Spinal cord (tissue), 10 donors: ENCODE measurements around the gene FYTTD1. TPM values are rescaled to one million over a fixed set of nuclear protein-coding genes. Genes with fewer than 3 reads are reported as not detected.
A peak's percentile ranks its signal among the peaks of the same experiment; 100 is the strongest.

ENCODE experiments used
- DNase-seq, 6 donors: peaks; one replicate each; pipeline versions ENCODE4 v3.0.0 to v3.0.0-alpha.2; 2013 to 2015; ENCODE audit warnings: low spot score in 6 of 6, low read depth in 4 of 6
- H3K27ac ChIP-seq: one replicate; pipeline ENCODE4 v1.5.1; 2013; ENCODE audit warnings: low read depth, low read length, control low read depth
- H3K27me3 ChIP-seq: one replicate; pipeline ENCODE4 v1.6.1; 2013; ENCODE audit warnings: low read length; ENCODE audit not compliant: control insufficient read depth, insufficient read depth
- H3K36me3 ChIP-seq: one replicate; pipeline ENCODE4 v1.6.1; 2013; ENCODE audit warnings: low read length; ENCODE audit not compliant: control insufficient read depth, insufficient read depth
- H3K4me1 ChIP-seq: one replicate; pipeline ENCODE4 v1.6.1; 2013; ENCODE audit warnings: low read length; ENCODE audit not compliant: control insufficient read depth, insufficient read depth
- H3K4me3 ChIP-seq: one replicate; pipeline ENCODE4 v1.5.1; 2013; ENCODE audit warnings: low read depth, low read length, control low read depth
- H3K9me3 ChIP-seq: one replicate; pipeline ENCODE4 v1.6.1; 2013; ENCODE audit warnings: low read length; ENCODE audit not compliant: control insufficient read depth, insufficient read depth
- WGBS: methylation state at CpG from one replicate; pipeline ENCODE4 v1.1.5; 2013; ENCODE audit warnings: missing lambda C conversion rate; ENCODE audit not compliant: insufficient coverage; 5-methylcytosine and 5-hydroxymethylcytosine counted together
- polyA plus RNA-seq, 2 donors: library from polyadenylated mRNA; unstranded; fragments of 120-200 nt; gene quantifications; one replicate each; pipeline ENCODE4 v1.2.1, GENCODE V29; 2013; ENCODE audit not compliant: insufficient read length in 2 of 2
- total RNA-seq, 2 donors: library from RNA; depleted of rRNA in 1 of 2; stranded (reverse); fragments of 120-200 nt in 1 of 2; fragments of >200 nt in 1 of 2; gene quantifications; one replicate each; pipeline versions ENCODE4 v1.2.3 to v1.2.4, GENCODE V29; 2013 to 2014
- donor health status: healthy.

FYTTD1 gene
- total and polyA plus RNA-seq, 4 donors = 60.0 to 95.3 (median 71.8) TPM

DNA sequence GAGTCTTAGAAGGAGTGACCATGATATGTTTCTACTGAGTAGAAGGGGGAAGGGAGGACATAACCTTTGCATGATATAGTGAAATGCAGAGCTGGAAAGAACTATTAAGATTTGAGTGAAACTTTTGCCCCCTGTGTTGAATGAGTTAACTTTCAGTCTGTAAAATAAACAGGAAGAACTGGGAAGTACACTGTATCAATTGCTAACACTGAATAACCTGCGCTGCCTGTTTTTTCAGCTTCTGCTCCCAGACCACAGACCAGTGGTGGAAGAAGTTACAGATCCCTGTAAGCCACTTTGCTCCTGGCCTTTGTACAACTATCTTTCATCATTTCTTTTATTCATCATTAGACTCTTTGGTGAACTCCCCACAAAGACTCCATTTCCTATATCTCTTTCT lies 37.7 kb downstream of the FYTTD1 start:
- H3K4me3 ChIP-seq = no peak overlapping the region
- H3K27ac ChIP-seq = no peak overlapping the region
- no peak for DNase-seq
- no peaks in the 10 kb centered on the region for H3K27me3 ChIP-seq
- H3K9me3 ChIP-seq = no peaks in the 10 kb centered on the region
- no CpG with 5 or more reads among the region's 1 CpG for WGBS
- H3K4me1 ChIP-seq = peaks cover 5% of the 10 kb centered on the region
- H3K36me3 ChIP-seq = peaks cover 3% of the 10 kb centered on the region

DNA sequence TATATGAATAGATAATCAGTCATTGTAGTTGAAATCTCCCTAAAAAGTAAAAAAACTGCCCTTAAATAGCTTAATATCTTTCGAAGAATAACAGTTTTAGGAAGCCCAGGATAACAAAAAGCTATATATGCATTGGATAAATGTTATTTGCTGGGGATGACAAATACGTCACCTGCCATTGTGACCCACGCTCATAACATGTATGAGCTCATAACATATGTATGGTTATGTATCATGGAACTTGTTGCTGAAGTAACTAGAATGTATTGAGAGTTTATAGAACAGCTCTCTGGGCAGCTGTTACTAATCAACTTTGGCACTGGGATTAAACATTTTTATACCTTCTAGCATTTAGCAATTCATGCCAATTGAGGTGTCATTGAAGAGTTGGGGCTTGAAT lies 39.6 kb downstream of the FYTTD1 start:
- no peak for DNase-seq
- Histone ChIP-seq H3K36me3 (peaks cover 3% of the 10 kb centered on the region), H3K4me3 (no peak overlapping the region), H3K4me1 (peaks cover 11% of the 10 kb centered on the region), H3K9me3 (no peaks in the 10 kb centered on the region), H3K27me3 (no peaks in the 10 kb centered on the region), H3K27ac (no peak overlapping the region)
- WGBS = 100% methylated on average over 1 of the region's 3 CpGs

DNA sequence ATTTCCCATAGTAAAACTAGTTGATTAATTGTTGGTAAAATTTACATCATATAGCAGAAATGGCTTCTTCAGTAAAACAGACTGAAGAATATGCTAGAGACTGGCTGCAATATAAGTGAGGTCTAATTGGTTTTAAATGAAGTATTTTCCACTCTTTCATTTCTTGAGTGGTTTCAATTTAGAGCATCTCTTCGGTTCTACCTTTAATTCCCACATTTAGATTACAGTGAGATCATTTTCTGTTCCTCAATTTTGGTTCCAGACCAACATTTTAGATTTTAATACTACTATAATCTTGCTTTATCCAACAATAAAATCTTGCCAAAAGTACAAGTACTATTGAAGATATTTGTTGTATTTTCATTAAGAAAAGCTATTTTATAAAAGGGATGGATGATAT lies 40.4 kb downstream of the FYTTD1 start:
- no CpG with 5 or more reads among the region's 1 CpG for WGBS

DNA sequence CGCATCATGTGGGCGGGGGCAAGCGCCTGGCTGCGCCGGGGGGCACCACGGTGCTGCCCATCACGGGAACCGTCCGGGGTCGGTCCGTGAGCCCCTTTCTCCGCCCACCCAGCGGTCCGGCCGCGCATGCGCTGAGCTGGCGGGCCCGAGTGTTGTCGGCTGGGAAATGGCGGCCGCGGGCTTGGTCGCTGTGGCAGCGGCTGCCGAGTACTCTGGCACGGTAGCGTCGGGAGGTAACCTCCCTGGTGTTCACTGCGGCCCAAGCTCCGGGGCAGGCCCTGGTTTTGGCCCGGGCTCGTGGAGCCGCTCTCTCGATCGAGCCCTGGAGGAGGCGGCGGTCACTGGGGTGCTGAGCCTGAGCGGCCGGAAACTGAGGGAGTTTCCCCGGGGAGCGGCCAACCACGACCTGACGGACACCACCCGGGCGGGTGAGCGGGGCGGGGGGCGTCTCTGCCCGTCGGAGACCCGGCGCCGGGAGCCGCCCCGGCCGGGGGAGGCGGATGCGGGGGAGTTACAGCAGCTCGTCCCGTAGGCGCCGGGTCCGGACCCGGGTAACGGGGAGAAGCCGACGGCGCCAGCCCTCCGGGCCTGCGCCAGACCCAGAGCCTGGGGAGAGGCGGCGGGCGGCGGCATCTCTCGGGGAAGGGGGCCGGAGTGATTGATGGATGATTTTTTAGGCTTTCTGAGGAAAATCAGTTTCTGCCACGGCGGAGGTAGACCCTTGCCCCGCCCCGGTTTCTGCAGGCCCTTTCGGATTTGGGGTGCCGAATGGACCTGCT lies 41.6 kb downstream of the FYTTD1 start, which contains the start of gene LRCH3:
LRCH3 (plus strand) TSS at position 142 of the 779 bp plus-strand sequence; CDS start at position 167, 25 bp downstream.
- Histone ChIP-seq H3K27me3 (no peaks in the 10 kb centered on the region), H3K27ac (peak within 1 kb of the TSS; percentile 97), H3K9me3 (no peaks in the 10 kb centered on the region), H3K36me3 (peaks cover 3% of the 10 kb centered on the region), H3K4me3 (peak within 1 kb of the TSS; percentile 93), H3K4me1 (peaks cover 11% of the 10 kb centered on the region)
- DNase-seq = peak; percentile 71 to 96 (median 86)
- WGBS = under 1% methylated on average over 83 of the region's 83 CpGs

More for the DNA sequence above, 40.4 kb downstream of the FYTTD1 start:
- Histone ChIP-seq H3K4me3 (no peak overlapping the region), H3K4me1 (peaks cover 11% of the 10 kb centered on the region), H3K27ac (no peak overlapping the region), H3K27me3 (no peaks in the 10 kb centered on the region), H3K9me3 (no peaks in the 10 kb centered on the region), H3K36me3 (peaks cover 3% of the 10 kb centered on the region)
- no peak for DNase-seq

DNA sequence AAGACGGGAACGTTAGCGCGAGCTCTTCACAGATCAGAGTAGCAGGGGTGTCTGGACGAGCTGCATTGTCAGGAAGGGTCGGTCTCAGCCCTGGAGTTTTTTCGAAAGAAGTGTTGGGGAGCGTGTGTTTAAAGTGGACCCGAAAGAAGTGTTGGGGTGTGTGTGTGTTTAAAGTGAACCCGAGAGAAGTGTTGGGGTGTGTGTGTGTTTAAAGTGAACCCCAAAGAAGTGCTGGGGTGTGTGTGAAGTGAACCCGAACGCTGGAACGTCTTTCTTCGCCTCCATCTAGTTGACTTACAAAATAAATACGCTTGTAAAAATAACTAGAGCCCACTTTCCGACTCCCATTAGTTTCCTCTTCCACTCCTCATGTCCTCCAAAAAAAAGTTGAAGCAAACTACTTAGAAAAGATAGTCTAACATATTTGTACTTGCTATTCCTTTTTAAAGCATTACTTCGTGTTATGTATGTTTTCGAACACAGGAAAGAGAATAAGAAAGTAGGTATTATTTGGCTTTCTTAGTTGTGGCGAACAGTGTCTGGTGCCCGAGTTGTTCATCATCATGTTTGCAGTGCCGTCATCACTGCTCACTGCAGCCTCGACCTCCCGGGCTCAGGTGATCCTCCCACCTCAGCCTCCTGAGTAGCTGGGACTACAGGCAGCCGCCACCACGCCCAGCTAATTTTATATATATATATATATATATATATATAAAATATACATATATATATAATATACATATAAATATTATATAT lies 42.4 kb downstream of the FYTTD1 start:
- Histone ChIP-seq H3K36me3 (peaks cover 3% of the 10 kb centered on the region), H3K9me3 (no peaks in the 10 kb centered on the region), H3K27ac (peak overlapping the region; percentile 97), H3K4me3 (peak overlapping the region; percentile 93), H3K27me3 (no peaks in the 10 kb centered on the region), H3K4me1 (peaks cover 11% of the 10 kb centered on the region)
- WGBS = 0% methylated on average over 9 of the region's 25 CpGs
- DNase-seq = peak in 3 of 6 donors; percentile 20 to 63 (median 24)

DNA sequence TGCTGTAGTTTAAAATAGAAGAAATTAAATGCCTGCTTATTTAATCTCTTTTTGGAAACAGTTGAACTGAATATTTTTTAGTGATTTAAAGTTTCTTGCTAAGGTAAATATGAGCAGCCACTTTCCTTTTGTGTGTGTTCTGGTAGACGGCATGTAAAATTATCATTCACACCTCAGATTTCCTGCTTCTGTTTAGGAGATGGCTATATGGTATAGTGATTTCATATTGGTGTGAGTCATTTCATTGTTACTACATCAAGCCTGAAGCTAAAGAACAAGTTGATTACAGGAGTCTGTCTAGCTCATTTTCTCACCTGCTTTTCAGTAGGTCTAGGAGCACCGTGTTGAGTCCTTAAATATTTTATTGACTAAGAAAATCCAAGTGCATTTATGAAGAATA lies 43.6 kb downstream of the FYTTD1 start:
- Histone ChIP-seq H3K4me3 (no peak overlapping the region), H3K36me3 (no peaks in the 10 kb centered on the region), H3K27ac (no peak overlapping the region), H3K4me1 (peaks cover 11% of the 10 kb centered on the region), H3K27me3 (no peaks in the 10 kb centered on the region), H3K9me3 (no peaks in the 10 kb centered on the region)
- no peak for DNase-seq
- WGBS = no CpG with 5 or more reads among the region's 2 CpGs

DNA sequence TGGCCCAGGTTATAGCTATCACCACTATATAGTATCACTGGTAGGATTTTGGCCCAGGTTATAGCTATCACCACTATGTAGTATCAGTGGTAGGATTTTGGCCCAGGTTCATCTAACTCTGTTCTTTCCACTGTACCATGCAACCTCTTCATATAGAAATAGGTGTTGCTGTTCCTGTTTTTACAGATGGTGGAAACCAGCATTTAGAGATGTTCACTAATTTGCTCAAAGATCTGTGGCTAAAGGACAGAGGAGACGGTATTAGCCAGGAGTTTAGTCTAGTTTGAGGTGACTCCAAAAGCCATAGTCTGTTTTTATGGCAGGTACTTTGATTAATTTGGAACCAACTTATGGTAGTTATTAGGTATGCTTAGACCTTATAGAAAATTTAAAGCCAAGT lies 44.4 kb downstream of the FYTTD1 start:
- Histone ChIP-seq H3K4me3 (no peak overlapping the region), H3K9me3 (no peaks in the 10 kb centered on the region), H3K36me3 (no peaks in the 10 kb centered on the region), H3K4me1 (peaks cover 11% of the 10 kb centered on the region), H3K27me3 (no peaks in the 10 kb centered on the region), H3K27ac (no peak overlapping the region)
- DNase-seq = no peak
- 100% methylated on average over 1 of the region's 1 CpG for WGBS

DNA sequence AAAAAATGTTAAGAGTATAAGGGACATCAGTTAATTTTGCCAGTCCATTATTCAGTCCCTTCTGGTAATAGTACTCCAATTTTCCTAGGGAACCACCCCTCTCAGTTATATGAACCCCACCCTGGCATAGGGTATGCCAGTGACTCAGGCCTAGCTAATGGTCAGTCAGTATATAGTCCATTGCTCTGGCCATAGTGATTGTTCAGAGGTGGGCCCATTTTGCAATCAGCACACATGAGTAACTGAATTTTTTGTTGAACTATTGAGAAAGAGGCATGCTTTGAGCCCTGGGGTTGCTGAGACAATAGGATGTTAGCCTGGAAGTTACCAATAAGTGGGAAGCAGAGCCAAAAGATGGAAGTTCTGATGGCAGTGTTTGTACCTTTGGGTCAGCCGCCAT lies 45.5 kb downstream of the FYTTD1 start:
- Histone ChIP-seq H3K4me1 (peaks cover 11% of the 10 kb centered on the region), H3K27me3 (no peaks in the 10 kb centered on the region), H3K36me3 (no peaks in the 10 kb centered on the region), H3K4me3 (no peak overlapping the region), H3K9me3 (no peaks in the 10 kb centered on the region), H3K27ac (no peak overlapping the region)
- no CpG with 5 or more reads among the region's 1 CpG for WGBS
- no peak for DNase-seq

DNA sequence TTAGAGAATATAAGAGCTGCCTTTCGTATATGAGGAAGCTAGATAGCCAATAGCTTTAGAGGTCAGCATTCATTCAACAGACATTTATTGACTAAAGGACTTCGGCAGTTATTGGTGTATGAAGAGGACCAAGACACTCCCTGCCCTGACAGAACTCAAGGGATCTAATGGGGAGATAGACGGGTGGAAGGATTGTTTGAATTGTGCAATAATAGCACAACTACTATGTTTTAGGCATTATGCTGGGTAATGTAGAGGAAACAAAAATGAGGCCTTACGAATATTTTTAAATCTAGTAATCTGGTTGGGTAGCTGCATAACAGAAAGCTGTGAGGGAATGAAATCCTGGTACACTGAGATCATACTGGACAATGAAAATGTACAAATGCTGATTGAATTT lies 46.4 kb downstream of the FYTTD1 start:
- Histone ChIP-seq H3K9me3 (no peaks in the 10 kb centered on the region), H3K4me1 (peaks cover 6% of the 10 kb centered on the region), H3K27me3 (no peaks in the 10 kb centered on the region), H3K36me3 (no peaks in the 10 kb centered on the region), H3K4me3 (no peak overlapping the region), H3K27ac (no peak overlapping the region)
- 100% methylated on average over 2 of the region's 4 CpGs for WGBS
- no peak for DNase-seq
